K562 (cell line): ENCODE results near the gene SLC2A9. TPM values are rescaled to one million over a fixed set of nuclear protein-coding genes. Genes with fewer than 3 reads are reported as not detected.

Experiments used
- ARNT ChIP-seq, 2 experiments: fragments of 450-650 bp; IDR thresholded peaks; 2 replicates each; pipeline ENCODE4 v1.6.1; 2016; ENCODE audit warnings: mild to moderate bottlenecking in 1 of 2
- ATF2 ChIP-seq: sonication (generic); formaldehyde crosslinking; IDR thresholded peaks from 2 replicates; pipeline ENCODE4 v1.8.1; 2022; ENCODE audit warnings: missing genetic modification reagents
- BCOR ChIP-seq: fragments of 450-650 bp; IDR thresholded peaks from 2 replicates; pipeline ENCODE4 v1.6.1; 2016
- CGGBP1 ChIP-seq: fragments of 250-450 bp; sonication (Bioruptor Pico); IDR thresholded peaks from 2 replicates; pipeline ENCODE4 v1.9.0; 2021; ENCODE audit warnings: mild to moderate bottlenecking
- EP300 ChIP-seq: IDR thresholded peaks from 2 replicates; pipeline ENCODE4 v1.6.1; 2012; ENCODE audit warnings: low read length, improper control_type of control experiment
- HCFC1 ChIP-seq: IDR thresholded peaks from 2 replicates; pipeline ENCODE4 v1.6.1; 2012; ENCODE audit warnings: low read depth, low read length, improper control_type of control experiment
- HDAC2 ChIP-seq: fragments of 450-650 bp; IDR thresholded peaks from 2 replicates; pipeline ENCODE4 v1.6.1; 2016; ENCODE audit warnings: mild to moderate bottlenecking
- HMGXB4 ChIP-seq: sonication (generic); formaldehyde crosslinking; IDR thresholded peaks from 2 replicates; pipeline ENCODE4 v1.8.1; 2023; ENCODE audit warnings: mild to moderate bottlenecking, missing genetic modification reagents
- JUN ChIP-seq, 2 experiments: sonication (generic) in 1 of 2; formaldehyde crosslinking in 1 of 2; IDR thresholded peaks; 2 replicates each; pipeline versions ENCODE4 v1.6.1 to v1.8.0; 2012 to 2022; ENCODE audit warnings: borderline replicate concordance in 2 of 2, mild to moderate bottlenecking in 2 of 2, improper control_type of control experiment in 1 of 2, low read depth in 1 of 2, low read length in 1 of 2, missing genetic modification reagents in 1 of 2
- JUND ChIP-seq, 2 experiments: IDR thresholded peaks; 2 replicates in 1 of 2; 3 replicates in 1 of 2; pipeline ENCODE4 v1.6.1; 2011; ENCODE audit warnings: borderline replicate concordance in 2 of 2, low read depth in 2 of 2, low read length in 2 of 2, improper control_type of control experiment in 1 of 2, missing biosample characterization in 1 of 2, missing genetic modification characterization in 1 of 2, missing genetic modification reagents in 1 of 2
- KDM5B ChIP-seq: fragments of 200-600 bp; sonication (generic); IDR thresholded peaks from 2 replicates; pipeline ENCODE4 v1.6.1; 2012; ENCODE audit warnings: low read depth, mild to moderate bottlenecking, moderate library complexity, low read length, control low read depth, inconsistent platforms; ENCODE audit not compliant: insufficient replicate concordance
- MIER1 ChIP-seq: fragments of 450-650 bp; IDR thresholded peaks from 2 replicates; pipeline ENCODE4 v1.6.1; 2016; ENCODE audit warnings: antibody characterized with exemption, mild to moderate bottlenecking, low read depth
- MYBL2 ChIP-seq, 2 experiments: fragments of 450-650 bp in 1 of 2; sonication (generic) in 1 of 2; formaldehyde crosslinking in 1 of 2; IDR thresholded peaks; 2 replicates each; pipeline versions ENCODE4 v1.6.1 to v1.8.1; 2017 to 2022; ENCODE audit warnings: borderline replicate concordance in 1 of 2, inconsistent platforms in 1 of 2, low read depth in 1 of 2, mild to moderate bottlenecking in 1 of 2, missing genetic modification reagents in 1 of 2, moderate library complexity in 1 of 2
- MYC ChIP-seq, 2 experiments: fragments of 250-450 bp in 1 of 2; sonication (Bioruptor Pico) in 1 of 2; IDR thresholded peaks; 2 replicates each; pipeline versions ENCODE4 v1.5.1 to v1.6.1; 2012 to 2021; ENCODE audit warnings: low read depth in 2 of 2, borderline replicate concordance in 1 of 2, improper control_type of control experiment in 1 of 2, low read length in 1 of 2, mild to moderate bottlenecking in 1 of 2, moderate library complexity in 1 of 2
- MYNN ChIP-seq, 2 experiments: sonication (generic); formaldehyde crosslinking in 1 of 2; IDR thresholded peaks; 2 replicates each; pipeline versions ENCODE4 v1.5.0 to v1.6.1; 2016 to 2020; ENCODE audit warnings: antibody characterized with exemption in 1 of 2, missing genetic modification reagents in 1 of 2
- NONO ChIP-seq, 2 experiments: fragments of 200-400 bp in 1 of 2; fragments of 450-650 bp in 1 of 2; formaldehyde crosslinking in 1 of 2; IDR thresholded peaks; 2 replicates each; pipeline ENCODE4 v1.6.1; 2017; ENCODE audit warnings: low read depth in 2 of 2, mild to moderate bottlenecking in 2 of 2, moderate library complexity in 2 of 2, low read length in 1 of 2
- POLR2AphosphoS5 ChIP-seq: IDR thresholded peaks from 2 replicates; pipeline ENCODE4 v1.6.1; 2011; ENCODE audit warnings: mild to moderate bottlenecking, low read depth, low read length, moderate library complexity; ENCODE audit not compliant: control insufficient read depth, insufficient read depth
- SIRT6 ChIP-seq: IDR thresholded peaks from one replicate; pipeline ENCODE4 v1.6.1; 2012; ENCODE audit warnings: low read depth, mild to moderate bottlenecking, control low read depth, inconsistent platforms, low read length, moderate library complexity
- SOX6 ChIP-seq: fragments of 450-650 bp; IDR thresholded peaks from 2 replicates; pipeline ENCODE4 v1.6.1; 2014; ENCODE audit warnings: mild to moderate bottlenecking
- SPI1 ChIP-seq: IDR thresholded peaks from 2 replicates; pipeline ENCODE4 v1.6.1; 2011; ENCODE audit warnings: low read depth, low read length, control low read depth, borderline replicate concordance
- TAF1 ChIP-seq: IDR thresholded peaks from 2 replicates; pipeline ENCODE4 v1.6.1; 2011; ENCODE audit warnings: mild to moderate bottlenecking, low read length, moderate library complexity; ENCODE audit not compliant: insufficient read depth, control insufficient read depth, severe bottlenecking; ENCODE audit errors: extremely low read depth
- TAF7 ChIP-seq: fragments of 450-650 bp; IDR thresholded peaks from 2 replicates; pipeline ENCODE4 v1.6.1; 2016; ENCODE audit warnings: missing genetic modification characterization, missing compliant biosample characterization
- WHSC1 ChIP-seq: IDR thresholded peaks from one replicate; pipeline ENCODE4 v1.6.1; 2012; ENCODE audit warnings: low read length, control low read depth, inconsistent platforms
- ZKSCAN1 ChIP-seq: fragments of 150-350 bp; IDR thresholded peaks from 2 replicates; pipeline ENCODE4 v1.6.1; 2016; ENCODE audit warnings: low read depth, low read length
- ZNF239 ChIP-seq: fragments of 250-450 bp; sonication (Bioruptor Pico); IDR thresholded peaks from 2 replicates; pipeline ENCODE4 v1.4.0; 2020; ENCODE audit warnings: mild to moderate bottlenecking
- ZNF316 ChIP-seq: fragments of 450-650 bp; IDR thresholded peaks from 2 replicates; pipeline ENCODE4 v1.6.1; 2016
- polyA plus RNA-seq, 8 experiments: library from polyadenylated mRNA; depleted of rRNA in 4 of 8; stranded (reverse) in 5 of 8; unstranded in 3 of 8; fragments of >200 nt; fragmentation: Nextera tagmentation in 2 of 8; fragmentation: Illumina TruSeq in 1 of 8; extraction: Ambion mirVana in 2 of 8; extraction: Trizol in 1 of 8; gene quantifications; 2 replicates each; pipeline versions ENCODE4 v1.2.1 to v1.2.3, GENCODE V29; 2011 to 2014; ENCODE audit warnings: inconsistent platforms in 1 of 8, missing spikeins in 1 of 8
- total RNA-seq, 7 experiments: library from RNA; depleted of rRNA in 6 of 7; stranded (reverse); fragments of >200 nt in 6 of 7; fragmentation: Illumina TruSeq in 2 of 7; extraction: Trizol in 2 of 7; gene quantifications; 2 replicates each; pipeline versions ENCODE4 v1.2.1 to v1.2.3, GENCODE V29; 2011 to 2021; ENCODE audit warnings: low replicate concordance in 1 of 7

The SLC2A9 gene
- total and polyA plus RNA-seq, 9 of the 15 experiments (the other 6 are each of a cell fraction or from before 2014, with no cell fraction given) = 0.15 to 1.9 (median 0.76) TPM

- TF ChIP-seq MYC (IDR thresholded peaks at IDR 0.05; ENCODE audit: low read depth, low read length) = peak; percentile 32; the same call in 1 of the 2 replicates
- TF ChIP-seq MYC (CRISPR knock-in tag; IDR thresholded peaks at IDR 0.05; ENCODE audit: borderline replicate concordance, low read depth) = no peak
- TF ChIP-seq SIRT6 = no peak
- no peak for TF ChIP-seq ATF2 (CRISPR knock-in tag)
- TF ChIP-seq SOX6 = peak; percentile 66
- TF ChIP-seq MIER1 = no peak
- TF ChIP-seq KDM5B = no peak
- no peak for TF ChIP-seq ZNF316
- no peak for TF ChIP-seq MYBL2 (IDR thresholded peaks at IDR 0.05; ENCODE audit: low read depth)
- no peak for TF ChIP-seq MYBL2 (CRISPR knock-in tag; IDR thresholded peaks at IDR 0.05; ENCODE audit: borderline replicate concordance)
- 0 out of 4 replicates have a peak, but pooled peaks of 1 of the 2 experiments have one; percentile 29 for TF ChIP-seq ARNT (IDR thresholded peaks at IDR 0.05)
- no peak for TF ChIP-seq TAF1
- TF ChIP-seq ZKSCAN1 = no peak
- no peak for TF ChIP-seq HDAC2
- no peak for TF ChIP-seq MYNN (IDR thresholded peaks at IDR 0.05)
- no peak for TF ChIP-seq MYNN (CRISPR knock-in tag; IDR thresholded peaks at IDR 0.05)
- no peak for TF ChIP-seq JUN (IDR thresholded peaks at IDR 0.05; ENCODE audit: borderline replicate concordance, low read depth, low read length)
- no peak for TF ChIP-seq JUN (CRISPR knock-in tag; IDR thresholded peaks at IDR 0.05; ENCODE audit: borderline replicate concordance)
- no peak for TF ChIP-seq TAF7 (tag)
- no peak for TF ChIP-seq JUND (IDR thresholded peaks at IDR 0.05; ENCODE audit: borderline replicate concordance, low read depth, low read length)
- no peak for TF ChIP-seq JUND (tag; IDR thresholded peaks at IDR 0.05; ENCODE audit: borderline replicate concordance, low read depth, low read length)
- TF ChIP-seq HMGXB4 (CRISPR knock-in tag) = no peak
- peak; percentile 83 for TF ChIP-seq ZNF239 (CRISPR knock-in tag)
- no peak for TF ChIP-seq CGGBP1 (CRISPR knock-in tag)
- TF ChIP-seq EP300 = peak; percentile 69
- TF ChIP-seq SPI1 = no peak
- peak; percentile 64; the same call in 1 of the 2 replicates for TF ChIP-seq POLR2AphosphoS5
- no peak for TF ChIP-seq HCFC1
- no peak for TF ChIP-seq BCOR
- TF ChIP-seq WHSC1 = no peak
- TF ChIP-seq NONO (IDR thresholded peaks at IDR 0.05; ENCODE audit: low read depth in 2 of 2, low read length in 1 of 2) = no peak
Observed at GRCh38 chr4:10011885-10012284, 9.4 kb downstream of the SLC2A9 start (continued).
